GM12874 (cell line): ENCODE data around the gene UBLCP1.

ENCODE experiments used
- TF ChIP-seq, protein P1 (sequence below): IDR thresholded peaks from 2 replicates; pipeline ENCODE4 v1.5.1; 2011; ENCODE audit warnings: low read depth, mild to moderate bottlenecking, control low read depth, low read length, moderate library complexity; ENCODE audit not compliant: insufficient read depth

The UBLCP1 gene

DNA sequence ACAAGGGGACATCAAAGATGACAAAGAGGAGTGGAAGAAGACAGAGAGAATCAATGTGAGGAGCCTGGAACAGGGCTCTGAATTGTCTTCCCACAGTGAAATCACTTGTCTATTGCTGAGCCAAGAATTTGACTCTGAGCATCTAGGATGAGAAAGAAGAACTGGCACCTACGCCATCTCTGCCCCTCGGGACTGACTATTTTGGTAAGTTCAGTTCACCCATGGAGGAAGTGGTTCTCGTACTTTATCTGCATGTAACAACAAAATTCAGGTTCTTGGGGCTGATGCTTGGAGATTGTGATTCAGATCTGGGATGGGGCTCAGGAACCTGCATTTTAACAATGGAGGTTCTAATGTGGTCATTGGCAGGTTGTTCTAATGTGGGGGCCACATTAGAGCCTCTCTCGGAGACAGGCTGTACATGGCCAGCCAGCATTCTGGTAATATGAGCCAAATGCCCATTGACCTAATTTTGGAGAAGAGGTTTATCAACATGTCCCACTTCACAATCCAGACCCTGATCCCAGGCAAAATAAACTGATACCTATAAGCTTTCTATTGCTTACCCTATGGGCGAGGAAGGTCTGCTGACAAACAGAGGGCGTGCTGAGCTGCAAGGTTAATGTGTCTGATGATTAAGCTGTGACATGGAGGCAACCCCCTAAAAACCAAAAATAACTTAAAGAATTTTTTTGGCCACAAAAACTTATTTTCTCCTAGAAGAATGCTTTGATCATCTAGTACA, 69.9 kb downstream of the UBLCP1 start:
- TF ChIP-seq, protein P1, sequence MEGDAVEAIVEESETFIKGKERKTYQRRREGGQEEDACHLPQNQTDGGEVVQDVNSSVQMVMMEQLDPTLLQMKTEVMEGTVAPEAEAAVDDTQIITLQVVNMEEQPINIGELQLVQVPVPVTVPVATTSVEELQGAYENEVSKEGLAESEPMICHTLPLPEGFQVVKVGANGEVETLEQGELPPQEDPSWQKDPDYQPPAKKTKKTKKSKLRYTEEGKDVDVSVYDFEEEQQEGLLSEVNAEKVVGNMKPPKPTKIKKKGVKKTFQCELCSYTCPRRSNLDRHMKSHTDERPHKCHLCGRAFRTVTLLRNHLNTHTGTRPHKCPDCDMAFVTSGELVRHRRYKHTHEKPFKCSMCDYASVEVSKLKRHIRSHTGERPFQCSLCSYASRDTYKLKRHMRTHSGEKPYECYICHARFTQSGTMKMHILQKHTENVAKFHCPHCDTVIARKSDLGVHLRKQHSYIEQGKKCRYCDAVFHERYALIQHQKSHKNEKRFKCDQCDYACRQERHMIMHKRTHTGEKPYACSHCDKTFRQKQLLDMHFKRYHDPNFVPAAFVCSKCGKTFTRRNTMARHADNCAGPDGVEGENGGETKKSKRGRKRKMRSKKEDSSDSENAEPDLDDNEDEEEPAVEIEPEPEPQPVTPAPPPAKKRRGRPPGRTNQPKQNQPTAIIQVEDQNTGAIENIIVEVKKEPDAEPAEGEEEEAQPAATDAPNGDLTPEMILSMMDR, result peak; percentile 15; the same call in 1 of the 2 replicates

DNA sequence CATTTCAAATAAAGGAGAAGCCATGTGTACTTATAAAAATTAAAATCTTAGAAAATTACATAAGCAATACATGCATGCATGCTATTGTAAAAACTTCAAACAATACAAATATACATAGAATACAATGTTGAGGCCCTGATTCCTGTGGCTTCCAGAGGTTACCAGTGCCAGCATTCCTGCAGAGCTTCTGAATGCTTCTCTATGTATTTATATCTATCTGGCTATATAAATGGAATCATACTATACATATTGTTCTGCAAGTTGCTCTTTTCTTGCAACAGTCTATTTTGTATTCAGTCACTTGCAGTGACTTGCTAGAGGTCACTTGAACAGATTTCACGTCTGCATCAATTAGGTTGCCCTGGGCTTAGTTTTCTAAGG, 70.4 kb downstream of the UBLCP1 start:
- TF ChIP-seq, protein P1, result no peak
